ENCODE data around the gene FKBP10.
"Not testable (repeated sequence)": the region's sequence is repeated elsewhere in the genome, so short reads cannot be mapped to it uniquely, and the experiment has no call there.

The FKBP10 gene

DNA sequence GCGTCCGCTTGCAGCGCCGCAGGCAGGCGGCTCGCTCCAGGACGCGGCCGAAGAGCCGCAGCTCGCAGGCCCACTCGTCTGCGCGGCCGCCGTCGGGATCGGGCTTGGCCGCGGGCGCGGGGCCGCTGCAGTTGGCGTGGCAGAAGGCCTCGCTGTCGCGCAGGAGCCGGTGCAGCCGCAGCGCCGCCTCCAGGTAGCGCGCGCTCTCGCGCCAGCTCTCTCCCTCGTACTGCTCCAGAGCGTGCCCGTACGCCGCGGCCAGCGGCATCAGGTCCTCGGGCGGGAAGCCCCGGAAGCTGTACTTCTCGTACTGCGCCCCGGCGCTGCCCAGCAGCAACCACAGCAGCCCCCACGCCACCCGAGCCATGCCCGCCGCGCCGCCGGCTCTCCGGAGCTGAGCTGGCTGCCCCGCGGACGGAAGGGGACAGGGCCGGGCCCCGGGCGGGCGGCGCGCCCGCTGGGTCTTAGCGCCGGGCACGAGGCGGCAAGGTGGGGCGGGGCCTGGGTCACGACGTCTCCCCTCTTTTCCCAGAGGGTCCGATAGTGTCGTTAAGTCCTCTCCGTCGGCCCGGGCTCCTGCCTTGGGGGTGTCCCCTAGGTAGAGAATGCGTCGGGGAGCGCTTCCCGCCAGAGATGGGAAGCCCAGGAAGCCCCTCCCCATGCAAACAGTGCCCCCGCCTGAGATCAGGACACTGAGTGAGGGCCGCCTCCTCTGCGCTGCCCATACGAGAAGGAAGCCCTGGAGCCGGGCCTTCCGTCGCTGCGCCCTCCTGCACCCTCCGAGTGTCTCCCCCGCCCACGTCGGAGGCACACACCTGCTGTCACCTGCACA is 1.0 kb upstream of the FKBP10 start, which contains the start of gene P3H4:
TSS of gene P3H4 (minus strand) at position 401 of the 832 bp plus-strand sequence. CDS start at position 367, 34 bp downstream.
- DNase-seq, result no peak

DNA sequence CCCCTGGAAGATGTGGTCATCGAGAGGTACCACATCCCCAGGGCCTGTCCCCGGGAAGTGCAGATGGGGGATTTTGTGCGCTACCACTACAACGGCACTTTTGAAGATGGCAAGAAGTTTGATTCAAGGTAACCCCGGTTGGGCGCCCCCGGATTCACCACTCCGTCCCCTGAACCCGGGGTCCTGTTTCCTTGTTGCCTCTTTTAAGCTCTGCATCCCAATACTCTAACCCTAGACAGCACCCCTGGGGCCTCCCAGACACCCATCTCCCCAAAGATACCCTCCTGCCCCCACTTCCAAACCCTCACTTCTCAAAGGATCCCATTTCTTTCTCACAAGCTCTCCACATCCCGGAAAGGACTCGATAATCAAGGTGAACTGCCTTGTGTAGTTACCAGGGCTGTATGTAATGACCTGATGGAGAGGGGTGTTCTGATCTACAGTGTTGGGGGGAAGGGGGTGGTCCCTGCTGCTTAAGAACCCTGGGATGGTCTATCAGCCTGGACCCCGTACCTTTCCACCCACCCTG is 412 bp downstream of the FKBP10 start:
- DNase-seq, result no peak

DNA sequence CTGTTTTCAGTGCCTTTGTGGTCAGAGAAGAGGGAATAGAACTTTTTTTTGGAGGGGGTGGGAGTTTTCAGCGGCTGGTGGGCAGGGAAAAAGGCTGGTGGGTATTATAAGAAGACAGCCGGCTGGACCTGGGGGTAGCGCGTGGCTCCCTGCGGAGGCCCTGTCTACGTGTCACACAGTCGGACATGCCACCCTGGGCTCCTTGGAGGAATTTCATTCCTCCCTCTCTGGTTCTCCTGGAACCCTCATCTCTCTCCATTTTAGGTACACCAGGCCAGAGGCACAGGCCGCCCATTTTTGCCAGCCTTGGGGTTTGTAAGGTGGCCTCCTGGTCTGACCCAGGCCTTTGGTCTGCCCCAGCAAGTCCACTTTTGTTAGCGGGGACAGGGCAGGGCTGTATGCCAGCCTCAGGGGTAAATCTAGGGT is 908 bp downstream of the FKBP10 start:
- no peak for DNase-seq

GRCh38 chr17:41814195-41814594 is 1.4 kb downstream of the FKBP10 start:
- DNase-seq, result no peak

- no peak for DNase-seq
Observed at GRCh38 chr17:41816637-41817320, 4.0 kb downstream of the FKBP10 start.

GRCh38 chr17:41818024-41818423 is 5.2 kb downstream of the FKBP10 start:
- no peak for DNase-seq

GRCh38 chr17:41821776-41822175 is 9.0 kb downstream of the FKBP10 start:
- DNase-seq, result no peak

DNA sequence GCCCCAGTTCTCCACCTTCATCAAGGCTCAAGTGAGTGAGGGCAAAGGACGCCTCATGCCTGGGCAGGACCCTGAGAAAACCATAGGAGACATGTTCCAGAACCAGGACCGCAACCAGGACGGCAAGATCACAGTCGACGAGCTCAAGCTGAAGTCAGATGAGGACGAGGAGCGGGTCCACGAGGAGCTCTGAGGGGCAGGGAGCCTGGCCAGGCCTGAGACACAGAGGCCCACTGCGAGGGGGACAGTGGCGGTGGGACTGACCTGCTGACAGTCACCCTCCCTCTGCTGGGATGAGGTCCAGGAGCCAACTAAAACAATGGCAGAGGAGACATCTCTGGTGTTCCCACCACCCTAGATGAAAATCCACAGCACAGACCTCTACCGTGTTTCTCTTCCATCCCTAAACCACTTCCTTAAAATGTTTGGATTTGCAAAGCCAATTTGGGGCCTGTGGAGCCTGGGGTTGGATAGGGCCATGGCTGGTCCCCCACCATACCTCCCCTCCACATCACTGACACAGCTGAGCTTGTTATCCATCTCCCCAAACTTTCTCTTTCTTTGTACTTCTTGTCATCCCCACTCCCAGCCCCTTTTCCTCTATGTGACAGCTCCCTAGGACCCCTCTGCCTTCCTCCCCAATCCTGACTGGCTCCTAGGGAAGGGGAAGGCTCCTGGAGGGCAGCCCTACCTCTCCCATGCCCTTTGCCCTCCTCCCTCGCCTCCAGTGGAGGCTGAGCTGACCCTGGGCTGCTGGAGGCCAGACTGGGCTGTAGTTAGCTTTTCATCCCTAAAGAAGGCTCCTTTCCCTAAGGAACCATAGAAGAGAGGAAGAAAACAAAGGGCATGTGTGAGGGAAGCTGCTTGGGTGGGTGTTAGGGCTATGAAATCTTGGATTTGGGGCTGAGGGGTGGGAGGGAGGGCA is 9.7 kb downstream of the FKBP10 start:
- no peak for DNase-seq

GRCh38 chr17:41823141-41823524 is 10.3 kb downstream of the FKBP10 start:
- DNase-seq, result no peak

DNA sequence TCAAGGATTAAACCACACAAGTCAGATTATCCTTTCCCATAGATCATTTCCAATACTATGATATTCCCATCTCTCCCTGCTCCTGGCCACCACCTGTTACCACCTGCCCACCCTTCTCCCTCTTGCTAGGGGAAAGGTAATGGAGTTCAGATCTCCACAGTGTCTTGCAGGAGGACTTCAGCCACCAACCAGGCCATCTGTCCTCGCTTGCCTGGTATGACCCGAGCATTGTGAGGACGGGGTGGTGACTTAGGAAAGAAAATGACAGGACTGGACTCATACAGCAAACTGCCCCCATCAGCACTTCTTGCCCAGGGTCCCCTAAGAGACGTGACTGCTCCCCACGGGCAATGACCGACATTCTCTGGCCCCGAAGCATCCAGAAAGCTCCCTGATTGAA is 10.8 kb downstream of the FKBP10 start:
- no peak for DNase-seq

GRCh38 chr17:41824086-41824485 is 11.3 kb downstream of the FKBP10 start:
- no peak for DNase-seq

- no peak for DNase-seq
Observed at GRCh38 chr17:41825175-41825845, 12.5 kb downstream of the FKBP10 start.

- DNase-seq, result not testable (repeated sequence)
Observed at GRCh38 chr17:41829961-41830360, 17.2 kb downstream of the FKBP10 start.

- DNase-seq, result no peak
Observed at GRCh38 chr17:41835214-41835799, 22.5 kb downstream of the FKBP10 start.

- no peak for DNase-seq
Observed at GRCh38 chr17:41835800-41836549, 23.2 kb downstream of the FKBP10 start, which contains the start of gene NT5C3B. Gene NT5C3B (minus strand): TSS chr17:41836232. CDS start chr17:41836193, 39 bp downstream.

DNA sequence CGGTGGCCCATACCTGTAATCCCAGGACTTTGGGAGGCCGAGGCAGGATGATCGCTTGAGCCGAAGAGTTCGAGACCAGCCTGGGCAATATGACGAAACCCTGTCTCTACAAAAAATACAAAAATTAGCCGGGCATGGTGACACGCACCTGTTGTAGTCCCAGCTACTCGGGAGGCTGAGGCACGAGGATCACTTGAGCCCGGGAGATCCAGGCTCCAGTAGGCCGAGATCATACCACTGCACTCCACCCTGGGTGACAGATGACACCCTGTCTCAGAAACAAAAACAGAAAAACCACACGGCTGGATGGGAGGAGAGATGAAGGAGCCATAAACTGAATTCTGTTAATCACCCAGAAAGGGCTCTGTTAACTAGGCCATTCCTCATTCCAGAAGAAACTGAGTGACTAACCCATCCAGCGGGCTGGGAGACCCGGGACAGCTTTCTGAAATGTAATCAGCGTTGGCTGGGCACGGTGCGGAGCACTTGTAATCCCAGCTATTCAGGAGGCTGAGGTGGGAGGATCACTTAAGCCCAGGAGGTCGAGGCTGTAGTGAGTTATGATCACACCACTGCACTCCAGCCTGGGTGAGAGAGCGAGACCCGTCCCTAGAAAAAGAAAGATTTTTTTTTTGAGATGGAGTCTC is 23.9 kb downstream of the FKBP10 start:
- DNase-seq, result no peak

GRCh38 chr17:41837761-41838538 is 25.1 kb downstream of the FKBP10 start, which contains the start of gene KLHL10:
Gene KLHL10 (plus strand): TSS chr17:41837825. CDS start chr17:41837933, 108 bp downstream.
- no peak for DNase-seq

- not testable (repeated sequence) for DNase-seq
Observed at GRCh38 chr17:41839448-41839847, 26.6 kb downstream of the FKBP10 start.

- not testable (repeated sequence) for DNase-seq
Observed at GRCh38 chr17:41840781-41841180, 28.0 kb downstream of the FKBP10 start.
